Lung (tissue), 12 donors: ENCODE results near the gene GUCA1C. TPM values are rescaled to one million over a fixed set of nuclear protein-coding genes. Genes with fewer than 3 reads are reported as not detected.

Experiments used
- ATAC-seq: fragments of 200-7000 bp; cut with Tn5 transposase; one replicate; pipeline ENCODE4 v1.9.1; 2020; ENCODE audit warnings: moderate number of reproducible peaks; ENCODE audit not compliant: insufficient read depth, low FRiP score
- DNase-seq, 3 donors: peaks; one replicate each; pipeline ENCODE4 v3.0.0-alpha.2; 2013 to 2017
- H3K27ac ChIP-seq, 2 donors: one replicate each; pipeline ENCODE4 v1.5.1; 2013; ENCODE audit warnings: mild to moderate bottlenecking in 2 of 2, moderate library complexity in 2 of 2, control low read depth in 1 of 2, inconsistent platforms in 1 of 2, low read depth in 1 of 2, low read length in 1 of 2
- H3K27me3 ChIP-seq, 3 donors: one replicate each; pipeline ENCODE4 v1.5.1; 2013; ENCODE audit warnings: low read length in 2 of 3; ENCODE audit not compliant: control insufficient read depth in 3 of 3, insufficient read depth in 3 of 3
- H3K36me3 ChIP-seq, 4 donors: one replicate each; pipeline ENCODE4 v1.5.1; 2013; ENCODE audit warnings: low read length in 4 of 4, mild to moderate bottlenecking in 1 of 4, moderate library complexity in 1 of 4; ENCODE audit not compliant: control insufficient read depth in 4 of 4, insufficient read depth in 4 of 4
- H3K4me1 ChIP-seq, 5 donors: one replicate each; pipeline ENCODE4 v1.5.1; 2013; ENCODE audit warnings: low read length in 5 of 5, mild to moderate bottlenecking in 2 of 5, moderate library complexity in 1 of 5; ENCODE audit not compliant: control insufficient read depth in 5 of 5, insufficient read depth in 5 of 5
- H3K4me3 ChIP-seq: one replicate; pipeline ENCODE4 v1.5.1; 2013; ENCODE audit warnings: mild to moderate bottlenecking, control low read depth, moderate library complexity
- H3K9ac ChIP-seq, 2 donors: one replicate each; pipeline ENCODE4 v1.5.1; 2013; ENCODE audit warnings: low read length in 2 of 2, control low read depth in 1 of 2; ENCODE audit not compliant: insufficient read depth in 1 of 2
- H3K9me3 ChIP-seq, 4 donors: one replicate each; pipeline ENCODE4 v1.5.1; 2013; ENCODE audit warnings: low read length in 3 of 4, mild to moderate bottlenecking in 1 of 4, moderate library complexity in 1 of 4; ENCODE audit not compliant: control insufficient read depth in 4 of 4, insufficient read depth in 3 of 4
- CTCF ChIP-seq: IDR thresholded peaks from 2 replicates; pipeline ENCODE4 v1.5.1; 2012; ENCODE audit warnings: mild to moderate bottlenecking; ENCODE audit errors: control extremely low read depth, extremely low read depth
- WGBS, 2 donors: extraction: QIAGEN DNeasy Blood & Tissue Kit; methylation state at CpG; one replicate each; pipeline ENCODE4 v1.1.7; 2013; 5-methylcytosine and 5-hydroxymethylcytosine counted together
- polyA plus RNA-seq, 2 donors: library from polyadenylated mRNA; stranded (reverse); fragments of 200-250 nt; gene quantifications; one replicate each; pipeline ENCODE4 v1.2.1, GENCODE V29; 2013
- total RNA-seq, 2 donors: library from RNA; depleted of rRNA in 1 of 2; stranded (reverse); fragments of >200 nt in 1 of 2; gene quantifications; one replicate each; pipeline ENCODE4 v1.2.1, GENCODE V29; 2014 to 2021
- donor health status: control.
- donor health status: control.
- donor health status: Bipolar disorder and iron deficiency.
- donor health status: healthy.
- donor health status: DM: yes; HTN: yes; CAD: no.

Gene GUCA1C
- total and polyA plus RNA-seq, 4 donors, result not detected

GRCh38 chr3:108879915-108880314 is 73.8 kb downstream of the GUCA1C start:
- H3K4me3 ChIP-seq, result no peak overlapping the region
- ATAC-seq, result no peak
- no peak for DNase-seq
- H3K9me3 ChIP-seq, result no peaks in the 10 kb centered on the region
- no peak overlapping the region for H3K9ac ChIP-seq
- no peaks in the 10 kb centered on the region for H3K36me3 ChIP-seq
- no peaks in the 10 kb centered on the region for H3K27me3 ChIP-seq
- H3K4me1 ChIP-seq, result peaks cover 0 to 4% (median 0%) of the 10 kb centered on the region in 5 donors
- no peak for TF ChIP-seq CTCF
- WGBS, 2 donors, result 84 to 90% methylated on average over 8 of the region's 8 CpGs
- no peak overlapping the region for H3K27ac ChIP-seq

- Histone ChIP-seq H3K4me3 (no peak overlapping the region), H3K4me1 (peaks cover 0 to 4% (median 0%) of the 10 kb centered on the region in 5 donors), H3K27me3 (no peaks in the 10 kb centered on the region), H3K9ac (no peak overlapping the region), H3K36me3 (no peaks in the 10 kb centered on the region), H3K27ac (no peak overlapping the region), H3K9me3 (no peaks in the 10 kb centered on the region)
- DNase-seq, result no peak
- ATAC-seq, result no peak
- no peak for TF ChIP-seq CTCF
- 64 to 65% methylated on average over 1 of the region's 1 CpG for WGBS, 2 donors
Measured at GRCh38 chr3:108877901-108878300, 75.8 kb downstream of the GUCA1C start.

- Histone ChIP-seq H3K27ac (no peak overlapping the region), H3K4me3 (no peak overlapping the region), H3K4me1 (no peaks in the 10 kb centered on the region), H3K27me3 (no peaks in the 10 kb centered on the region), H3K36me3 (no peaks in the 10 kb centered on the region), H3K9me3 (no peaks in the 10 kb centered on the region), H3K9ac (no peak overlapping the region)
- TF ChIP-seq CTCF, result no peak
- no peak for ATAC-seq
- DNase-seq, result no peak
- 89 to 90% methylated on average over 6 of the region's 6 CpGs for WGBS, 2 donors
Measured at GRCh38 chr3:108863799-108864135, 89.9 kb downstream of the GUCA1C start.
